Measurements from ENCODE around the gene RNF217. TPM values are rescaled to one million over a fixed set of nuclear protein-coding genes. Genes with fewer than 3 reads are reported as not detected.
"Not testable (repeated sequence)": the region's sequence is repeated elsewhere in the genome, so short reads cannot be mapped to it uniquely, and the experiment has no call there.

RNF217 gene
- total RNA-seq, 1 donor: 24.9 TPM

GRCh38 chr6:125123468-125124048, 161.3 kb downstream of the RNF217 start:
- DNase-seq (ENCODE audit: low read depth): no peak
- H3K4me3 ChIP-seq (ENCODE audit: low read depth, low read length): no peak overlapping the region
- no peak for TF ChIP-seq CTCF (IDR thresholded peaks at IDR 0.05; ENCODE audit: insufficient read depth, low read length)

GRCh38 chr6:125124049-125124669, 161.9 kb downstream of the RNF217 start:
- no peak for TF ChIP-seq CTCF (IDR thresholded peaks at IDR 0.05; ENCODE audit: insufficient read depth, low read length)
- DNase-seq (ENCODE audit: low read depth): no peak
- H3K4me3 ChIP-seq (ENCODE audit: low read depth, low read length): no peak overlapping the region

DNA sequence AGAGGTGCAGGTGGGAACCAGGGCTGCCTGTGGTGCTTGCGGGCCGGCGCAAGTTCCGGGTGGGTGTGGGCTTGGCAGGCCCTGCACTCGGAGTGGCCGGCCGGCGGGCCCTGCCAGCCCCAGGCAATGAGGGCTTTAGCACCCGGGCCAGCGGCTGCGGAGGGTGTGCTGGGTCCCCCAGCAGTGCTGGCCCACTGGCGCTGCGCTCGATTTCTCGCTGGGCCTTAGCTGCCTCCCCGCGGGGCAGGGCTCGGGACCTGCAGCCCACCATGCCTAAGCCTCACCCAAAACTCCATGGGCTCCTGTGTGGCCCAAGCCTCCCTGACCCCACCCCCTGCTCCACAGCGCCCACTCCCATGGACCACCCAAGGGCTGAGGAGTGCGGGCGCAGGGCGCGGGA, 163.6 kb downstream of the RNF217 start:
- not testable (repeated sequence) for H3K4me3 ChIP-seq (ENCODE audit: low read depth, low read length); DNase-seq (ENCODE audit: low read depth)

DNA sequence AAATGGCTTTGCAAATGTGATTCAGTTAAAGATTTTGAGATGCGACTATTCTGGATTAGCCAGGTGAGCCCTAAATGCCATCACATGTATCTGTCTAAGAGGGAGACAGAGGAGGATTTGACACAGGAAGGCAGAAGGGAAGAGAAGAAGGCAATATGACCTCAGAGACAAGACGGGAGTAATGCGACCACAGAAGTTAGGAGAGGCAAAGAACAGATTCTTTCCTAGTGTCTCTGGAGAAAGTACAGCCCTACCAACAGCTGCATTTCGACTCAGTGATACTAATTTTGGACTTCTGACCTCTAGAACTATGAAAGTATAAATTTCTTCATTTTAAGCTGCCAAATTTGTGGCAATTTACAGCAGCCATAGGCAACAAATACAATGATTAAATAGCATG, 167.1 kb downstream of the RNF217 start:
- no peak for TF ChIP-seq CTCF (IDR thresholded peaks at IDR 0.05; ENCODE audit: insufficient read depth, low read length)

GRCh38 chr6:125132058-125132457, 169.8 kb downstream of the RNF217 start:
- no peak for DNase-seq (ENCODE audit: low read depth)
- no peak overlapping the region for H3K4me3 ChIP-seq (ENCODE audit: low read depth, low read length)
- TF ChIP-seq CTCF (IDR thresholded peaks at IDR 0.05; ENCODE audit: insufficient read depth, low read length): no peak

More for the DNA sequence above, 167.1 kb downstream of the RNF217 start:
- DNase-seq (ENCODE audit: low read depth): no peak
- no peak overlapping the region for H3K4me3 ChIP-seq (ENCODE audit: low read depth, low read length)

GRCh38 chr6:125136378-125136777, 174.1 kb downstream of the RNF217 start:
- no peak overlapping the region for H3K4me3 ChIP-seq (ENCODE audit: low read depth, low read length)
- DNase-seq (ENCODE audit: low read depth): no peak
- TF ChIP-seq CTCF (IDR thresholded peaks at IDR 0.05; ENCODE audit: insufficient read depth, low read length): no peak

- TF ChIP-seq CTCF (IDR thresholded peaks at IDR 0.05; ENCODE audit: insufficient read depth, low read length): no peak
- no peak for DNase-seq (ENCODE audit: low read depth)
- H3K4me3 ChIP-seq (ENCODE audit: low read depth, low read length): no peak overlapping the region
Observed at GRCh38 chr6:125138083-125138482, 175.8 kb downstream of the RNF217 start.
